Measurements from ENCODE around the gene USP49.

USP49 gene

DNA sequence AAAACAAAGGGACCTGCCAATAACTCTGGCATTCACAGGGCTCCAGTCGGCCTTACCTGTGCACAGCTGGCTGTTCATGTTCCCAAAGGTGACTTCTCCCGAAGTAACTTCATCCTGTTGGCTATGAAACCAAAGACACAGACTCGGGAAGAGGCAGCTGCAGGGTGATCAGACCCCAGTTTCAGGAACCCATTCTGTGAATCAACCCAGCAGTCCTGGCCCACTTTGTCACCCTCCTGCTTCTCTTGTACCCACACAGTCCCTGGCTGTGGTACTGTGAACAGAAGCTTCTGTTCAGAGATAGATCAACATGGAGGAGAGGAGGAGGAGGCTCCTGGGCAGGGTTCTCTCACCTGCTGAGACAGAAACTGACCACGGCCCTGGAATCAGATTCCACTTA is 139.3 kb downstream of the USP49 start:
- H3K27ac Mint-ChIP-seq: no peak overlapping the region
- H3K9me3 Mint-ChIP-seq: no peaks in the 10 kb centered on the region
- no peak overlapping the region for H3K4me3 Mint-ChIP-seq
- H3K4me1 Mint-ChIP-seq: peaks cover 12% of the 10 kb centered on the region
- H3K27me3 Mint-ChIP-seq (ENCODE audit: low read depth): peaks cover 12% of the 10 kb centered on the region
- H3K36me3 Mint-ChIP-seq (ENCODE audit: low read depth): no peaks in the 10 kb centered on the region
- TF ChIP-seq, protein P1, sequence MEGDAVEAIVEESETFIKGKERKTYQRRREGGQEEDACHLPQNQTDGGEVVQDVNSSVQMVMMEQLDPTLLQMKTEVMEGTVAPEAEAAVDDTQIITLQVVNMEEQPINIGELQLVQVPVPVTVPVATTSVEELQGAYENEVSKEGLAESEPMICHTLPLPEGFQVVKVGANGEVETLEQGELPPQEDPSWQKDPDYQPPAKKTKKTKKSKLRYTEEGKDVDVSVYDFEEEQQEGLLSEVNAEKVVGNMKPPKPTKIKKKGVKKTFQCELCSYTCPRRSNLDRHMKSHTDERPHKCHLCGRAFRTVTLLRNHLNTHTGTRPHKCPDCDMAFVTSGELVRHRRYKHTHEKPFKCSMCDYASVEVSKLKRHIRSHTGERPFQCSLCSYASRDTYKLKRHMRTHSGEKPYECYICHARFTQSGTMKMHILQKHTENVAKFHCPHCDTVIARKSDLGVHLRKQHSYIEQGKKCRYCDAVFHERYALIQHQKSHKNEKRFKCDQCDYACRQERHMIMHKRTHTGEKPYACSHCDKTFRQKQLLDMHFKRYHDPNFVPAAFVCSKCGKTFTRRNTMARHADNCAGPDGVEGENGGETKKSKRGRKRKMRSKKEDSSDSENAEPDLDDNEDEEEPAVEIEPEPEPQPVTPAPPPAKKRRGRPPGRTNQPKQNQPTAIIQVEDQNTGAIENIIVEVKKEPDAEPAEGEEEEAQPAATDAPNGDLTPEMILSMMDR (IDR thresholded peaks at IDR 0.05; ENCODE audit: unreplicated experiment in 3 of 3): no peak

- Mint-ChIP-seq H3K36me3 (ENCODE audit: low read depth) (no peaks in the 10 kb centered on the region), H3K27me3 (ENCODE audit: low read depth) (peaks cover 6% of the 10 kb centered on the region), H3K27ac (no peak overlapping the region), H3K9me3 (no peaks in the 10 kb centered on the region), H3K4me3 (no peak overlapping the region), H3K4me1 (no peaks in the 10 kb centered on the region)
- TF ChIP-seq, protein P1 (IDR thresholded peaks at IDR 0.05; ENCODE audit: unreplicated experiment in 3 of 3): no peak
These were observed 144.8 kb downstream of the USP49 start for GRCh38 chr6:41750374-41750773.

DNA sequence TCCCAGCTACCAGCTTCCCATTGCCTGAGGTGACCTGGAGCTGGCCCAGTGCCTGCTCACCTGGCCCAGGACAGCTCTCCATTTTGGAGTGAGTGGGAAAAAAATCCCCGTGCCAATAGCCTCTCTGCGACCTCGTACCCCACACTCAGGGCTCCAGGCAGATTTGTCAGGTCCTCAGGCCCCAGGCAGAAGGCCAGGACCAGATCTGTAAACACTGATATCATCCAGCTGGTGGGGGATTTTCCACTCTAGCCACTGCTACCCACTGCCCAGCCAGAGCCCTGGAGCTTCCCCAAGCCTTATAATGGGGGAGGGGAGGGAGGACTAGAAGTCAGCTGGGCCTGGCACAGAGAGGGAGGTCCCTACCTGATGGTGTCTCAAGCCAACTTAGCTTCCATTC is 146.6 kb downstream of the USP49 start:
- H3K9me3 Mint-ChIP-seq: no peaks in the 10 kb centered on the region

DNA sequence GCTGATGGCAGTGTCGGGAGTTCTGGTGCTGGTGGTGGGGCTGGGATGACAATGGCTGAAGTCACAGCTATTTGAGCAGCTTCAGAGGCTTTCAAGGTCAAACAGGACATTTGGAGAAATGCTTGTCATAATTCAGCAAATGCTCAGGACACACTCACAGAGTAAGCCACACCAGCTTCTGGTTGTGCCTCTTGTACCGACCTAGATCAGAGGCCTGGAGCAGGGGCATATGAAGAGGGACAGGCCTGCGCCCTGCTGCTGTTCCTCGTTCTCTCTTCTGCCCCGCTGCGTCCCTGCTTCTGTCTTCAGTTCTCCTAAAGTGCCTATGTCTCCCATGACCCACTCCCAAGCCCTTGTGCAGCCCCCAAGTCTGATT is 147.1 kb downstream of the USP49 start:
- Mint-ChIP-seq H3K4me1 (no peaks in the 10 kb centered on the region), H3K27me3 (ENCODE audit: low read depth) (peaks cover 3% of the 10 kb centered on the region), H3K9me3 (no peaks in the 10 kb centered on the region), H3K36me3 (ENCODE audit: low read depth) (no peaks in the 10 kb centered on the region), H3K4me3 (no peak overlapping the region), H3K27ac (no peak overlapping the region)
- TF ChIP-seq, protein P1 (IDR thresholded peaks at IDR 0.05; ENCODE audit: unreplicated experiment in 3 of 3): no peak

More for the DNA sequence above, 146.6 kb downstream of the USP49 start:
- H3K4me1 Mint-ChIP-seq: no peaks in the 10 kb centered on the region
- no peak overlapping the region for H3K27ac Mint-ChIP-seq
- H3K36me3 Mint-ChIP-seq (ENCODE audit: low read depth): no peaks in the 10 kb centered on the region
- H3K27me3 Mint-ChIP-seq (ENCODE audit: low read depth): peaks cover 3% of the 10 kb centered on the region
- no peak overlapping the region for H3K4me3 Mint-ChIP-seq
- TF ChIP-seq, protein P1 (IDR thresholded peaks at IDR 0.05; ENCODE audit: unreplicated experiment in 3 of 3): no peak

- Mint-ChIP-seq H3K4me1 (no peaks in the 10 kb centered on the region), H3K9me3 (no peaks in the 10 kb centered on the region), H3K4me3 (no peak within 1 kb of the TSS), H3K36me3 (ENCODE audit: low read depth) (no peaks in the 10 kb centered on the region), H3K27me3 (ENCODE audit: low read depth) (peaks cover 3% of the 10 kb centered on the region), H3K27ac (no peak within 1 kb of the TSS)
- TF ChIP-seq, protein P1 (IDR thresholded peaks at IDR 0.05; ENCODE audit: unreplicated experiment in 3 of 3): no peak
These were observed 147.7 kb downstream of the USP49 start, which contains the start of gene PGC for GRCh38 chr6:41747256-41748101. PGC (minus strand) TSS chr6:41747397; CDS start chr6:41747334, 63 bp downstream.

DNA sequence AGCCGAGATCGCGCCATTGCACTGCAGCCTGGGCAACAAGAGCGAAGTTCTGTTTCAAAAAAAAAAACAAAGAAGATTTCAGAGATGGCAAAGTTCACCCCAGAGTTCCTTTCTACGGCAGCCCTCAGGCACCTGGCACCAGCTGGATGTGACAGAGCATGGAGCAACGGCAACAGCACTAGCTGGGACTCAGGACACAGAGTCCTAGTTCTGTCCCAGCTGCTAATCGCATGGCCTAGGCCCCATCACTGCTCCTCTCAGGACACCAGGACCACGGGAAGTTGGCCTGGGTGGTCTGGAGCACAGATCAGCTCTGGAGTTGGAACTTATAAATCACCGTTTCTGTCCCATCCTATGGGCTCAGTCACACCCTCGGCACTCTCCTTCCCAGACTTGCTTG is 149.1 kb downstream of the USP49 start:
- Mint-ChIP-seq H3K9me3 (no peaks in the 10 kb centered on the region), H3K27me3 (ENCODE audit: low read depth) (no peaks in the 10 kb centered on the region), H3K4me3 (no peak overlapping the region), H3K36me3 (ENCODE audit: low read depth) (no peaks in the 10 kb centered on the region), H3K27ac (no peak overlapping the region), H3K4me1 (peaks cover 6% of the 10 kb centered on the region)
- TF ChIP-seq, protein P1 (IDR thresholded peaks at IDR 0.05; ENCODE audit: unreplicated experiment in 3 of 3): no peak

Measured in nephron (organoid).